Heart left ventricle (tissue), 16 donors: Measurements from ENCODE around the gene PTPN11. TPM values are rescaled to one million over a fixed set of nuclear protein-coding genes. Genes with fewer than 3 reads are reported as not detected.

Experiments
- ATAC-seq, 4 donors: fragments of 200-7000 bp; cut with Tn5 transposase; one replicate each; pipeline ENCODE4 v1.9.1; 2020 to 2022; ENCODE audit warnings: moderate library complexity in 4 of 4, mild to moderate bottlenecking in 3 of 4, moderate number of reproducible peaks in 1 of 4
- DNase-seq, 5 donors: peaks; one replicate each; pipeline ENCODE4 v3.0.0-alpha.2; 2020
- H3K27ac ChIP-seq, 12 donors: fragments of 200-600 bp; sonication (generic) in 4 of 12; one replicate each; pipeline versions ENCODE4 v1.5.0 to v1.8.0; 2016 to 2022; ENCODE audit warnings: mild to moderate bottlenecking in 2 of 12
- H3K27me3 ChIP-seq, 9 donors: fragments of 200-600 bp; sonication (generic) in 2 of 9; one replicate each; pipeline versions ENCODE4 v1.5.1 to v1.8.0; 2016 to 2022; ENCODE audit warnings: mild to moderate bottlenecking in 3 of 9
- H3K36me3 ChIP-seq, 9 donors: fragments of 200-600 bp; sonication (generic) in 2 of 9; one replicate each; pipeline versions ENCODE4 v1.5.0 to v1.8.0; 2018 to 2022; ENCODE audit warnings: mild to moderate bottlenecking in 2 of 9
- H3K4me1 ChIP-seq, 12 donors: fragments of 200-600 bp; sonication (generic) in 4 of 12; one replicate each; pipeline versions ENCODE4 v1.5.0 to v1.8.0; 2016 to 2022; ENCODE audit warnings: mild to moderate bottlenecking in 3 of 12
- H3K4me3 ChIP-seq, 12 donors: fragments of 200-600 bp; sonication (generic) in 4 of 12; one replicate each; pipeline versions ENCODE4 v1.5.0 to v1.8.0; 2017 to 2022; ENCODE audit warnings: mild to moderate bottlenecking in 9 of 12, moderate library complexity in 4 of 12
- H3K9me3 ChIP-seq, 12 donors: fragments of 200-600 bp; sonication (generic) in 4 of 12; one replicate each; pipeline versions ENCODE4 v1.5.0 to v1.8.0; 2016 to 2022; ENCODE audit warnings: mild to moderate bottlenecking in 1 of 12
- POLR2A ChIP-seq, 2 donors: fragments of 450-650 bp; IDR thresholded peaks; one replicate each; pipeline ENCODE4 v1.6.1; 2017; ENCODE audit warnings: antibody characterized with exemption in 2 of 2, mild to moderate bottlenecking in 2 of 2, moderate library complexity in 2 of 2
- whole genome bisulfite sequencing, 4 donors: extraction: QIAGEN DNeasy Blood & Tissue Kit in 2 of 4; methylation state at CpG; one replicate each; pipeline versions ENCODE4 v1.1.5 to v1.1.7; 2013 to 2018; 5-methylcytosine and 5-hydroxymethylcytosine counted together
- intact Hi-C, 10 donors: fragments of 100-400 bp; cut with DNase I; formaldehyde crosslinking; loops; one replicate each; pipeline versions ENCODE4 v1.11.1 to v1.14.2; 2022
- polyA plus RNA-seq, 2 donors: library from polyadenylated mRNA; stranded (reverse); fragments of 200-250 nt; gene quantifications; one replicate each; pipeline ENCODE4 v1.2.3, GENCODE V29; 2013
- total RNA-seq, 9 donors: library from RNA; depleted of rRNA in 2 of 9; stranded (reverse); fragments of >200 nt in 2 of 9; fragmentation: NEBNext Ultra II Directional in 3 of 9; extraction: Animal tissue kit (Norgen Biotek cat#: 25700) in 3 of 9; gene quantifications; one replicate each; pipeline versions ENCODE4 v1.1.0 to v1.2.4, GENCODE V29; 2016 to 2023
- TF ChIP-seq, protein P1 (sequence below), 12 donors: fragments of 200-600 bp; sonication (generic) in 4 of 12; IDR thresholded peaks; one replicate each; pipeline versions ENCODE4 v1.5.0 to v1.8.0; 2018 to 2022; ENCODE audit warnings: antibody characterized with exemption in 12 of 12, mild to moderate bottlenecking in 5 of 12
- donor health status: ischemic (EF 13 %, LVEDD 7.1; RV severe dilation, severe dysfunction).
- donor health status: healthy with polysubstance abuse.
- donor health status: DM: no; HTN: yes; CAD: no.
- donor health status: DM: no; HTN: no; CAD: no.
- donor health status: ischemic (EF 25% LVEDD 6.9; RV normal size, moderate dysfunction).
- donor health status: ischemic (EF 25% LVEDD 5.7; RV mildly dilated, moderate dysfunction).
- donor health status: healthy.
- donor health status: DM: yes; HTN: yes; CAD: no.
- donor health status: ischemic (EF 35%, LVEDD 5.7; RV mildly dilated, moderate dysfunction).
- donor health status: nonischemic (EF 11% LVEDD 7.7; RV severe dilation, severe dysfunction).
- donor health status: DM: yes; HTN: yes; CAD: no.
- donor health status: PGD.
- donor health status: ischemic (EF 29% LVEDD 5.4; RV normal size, mild dysfunction).
- donor health status: nonischemic (EF 23%, LVEDD 6.1; RV moderate dilation, normal function).

PTPN11 gene
- total and polyA plus RNA-seq, 11 donors = 35.9 to 197 (median 130) TPM

DNA sequence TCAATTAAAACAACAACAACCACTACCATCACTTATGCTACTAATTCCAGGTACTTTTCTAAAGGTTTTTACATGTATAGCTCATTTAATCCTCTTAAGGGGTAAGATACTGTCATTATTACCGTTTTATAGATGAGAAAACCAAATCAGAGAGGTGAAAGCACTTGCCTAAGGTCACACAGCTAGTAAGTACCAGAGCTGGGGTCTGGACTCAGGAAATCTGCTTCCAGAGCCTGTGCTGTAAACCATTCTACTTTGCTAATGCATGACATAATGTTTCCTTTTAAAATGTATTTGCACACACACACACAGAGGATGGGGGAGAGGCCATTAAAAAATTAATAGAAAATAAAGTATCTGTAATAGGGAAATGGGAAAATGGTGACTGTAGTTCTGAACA lies 113.4 kb downstream of the PTPN11 start:
- intact Hi-C loops = no loop called here
- no peaks in the 10 kb centered on the region for H3K4me1 ChIP-seq
- no peak for TF ChIP-seq POLR2A (IDR thresholded peaks at IDR 0.05)
- TF ChIP-seq, protein P1, sequence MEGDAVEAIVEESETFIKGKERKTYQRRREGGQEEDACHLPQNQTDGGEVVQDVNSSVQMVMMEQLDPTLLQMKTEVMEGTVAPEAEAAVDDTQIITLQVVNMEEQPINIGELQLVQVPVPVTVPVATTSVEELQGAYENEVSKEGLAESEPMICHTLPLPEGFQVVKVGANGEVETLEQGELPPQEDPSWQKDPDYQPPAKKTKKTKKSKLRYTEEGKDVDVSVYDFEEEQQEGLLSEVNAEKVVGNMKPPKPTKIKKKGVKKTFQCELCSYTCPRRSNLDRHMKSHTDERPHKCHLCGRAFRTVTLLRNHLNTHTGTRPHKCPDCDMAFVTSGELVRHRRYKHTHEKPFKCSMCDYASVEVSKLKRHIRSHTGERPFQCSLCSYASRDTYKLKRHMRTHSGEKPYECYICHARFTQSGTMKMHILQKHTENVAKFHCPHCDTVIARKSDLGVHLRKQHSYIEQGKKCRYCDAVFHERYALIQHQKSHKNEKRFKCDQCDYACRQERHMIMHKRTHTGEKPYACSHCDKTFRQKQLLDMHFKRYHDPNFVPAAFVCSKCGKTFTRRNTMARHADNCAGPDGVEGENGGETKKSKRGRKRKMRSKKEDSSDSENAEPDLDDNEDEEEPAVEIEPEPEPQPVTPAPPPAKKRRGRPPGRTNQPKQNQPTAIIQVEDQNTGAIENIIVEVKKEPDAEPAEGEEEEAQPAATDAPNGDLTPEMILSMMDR (IDR thresholded peaks at IDR 0.05) = no peak
- ATAC-seq (no peak), DNase-seq (no peak)
- 65 to 79% (median 70%) methylated on average over 1 of the region's 1 CpG for WGBS, 4 donors
- H3K4me3 ChIP-seq = no peak overlapping the region
- H3K9me3 ChIP-seq = peaks cover 0 to 3% (median 0%) of the 10 kb centered on the region in 12 donors
- no peaks in the 10 kb centered on the region for H3K36me3 ChIP-seq
- no peaks in the 10 kb centered on the region for H3K27me3 ChIP-seq
- H3K27ac ChIP-seq = no peak overlapping the region

DNA sequence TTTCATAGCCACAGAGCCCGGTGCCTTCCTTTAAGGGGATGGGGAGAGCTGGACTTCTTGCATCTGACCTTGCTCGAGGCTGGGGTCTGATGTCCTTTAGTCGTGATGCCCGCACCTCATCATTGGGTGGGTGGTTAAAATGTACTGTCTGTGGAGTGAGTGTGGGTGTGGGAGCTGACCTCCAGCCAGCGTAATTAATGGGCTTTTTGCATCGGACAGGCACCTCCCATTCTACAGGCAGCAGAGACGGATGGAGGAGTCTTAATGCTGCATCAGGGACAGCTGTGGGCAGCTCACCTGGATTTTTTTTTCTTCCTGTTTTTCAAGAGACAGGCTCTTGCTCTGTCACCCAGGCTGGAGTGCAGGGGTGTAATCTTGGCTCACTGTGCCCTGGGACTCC lies 114.8 kb downstream of the PTPN11 start:
- Histone ChIP-seq H3K27me3 (no peaks in the 10 kb centered on the region), H3K4me3 (no peak overlapping the region), H3K27ac (no peak overlapping the region), H3K9me3 (peaks cover 0 to 3% (median 0%) of the 10 kb centered on the region in 12 donors), H3K4me1 (no peaks in the 10 kb centered on the region), H3K36me3 (no peaks in the 10 kb centered on the region)
- ATAC-seq (no peak), DNase-seq (no peak)
- intact Hi-C loops = no loop called here
- WGBS, 4 donors = 67 to 75% (median 70%) methylated on average over 7 of the region's 7 CpGs
- TF ChIP-seq, protein P1 (IDR thresholded peaks at IDR 0.05) = no peak
- no peak for TF ChIP-seq POLR2A (IDR thresholded peaks at IDR 0.05)

DNA sequence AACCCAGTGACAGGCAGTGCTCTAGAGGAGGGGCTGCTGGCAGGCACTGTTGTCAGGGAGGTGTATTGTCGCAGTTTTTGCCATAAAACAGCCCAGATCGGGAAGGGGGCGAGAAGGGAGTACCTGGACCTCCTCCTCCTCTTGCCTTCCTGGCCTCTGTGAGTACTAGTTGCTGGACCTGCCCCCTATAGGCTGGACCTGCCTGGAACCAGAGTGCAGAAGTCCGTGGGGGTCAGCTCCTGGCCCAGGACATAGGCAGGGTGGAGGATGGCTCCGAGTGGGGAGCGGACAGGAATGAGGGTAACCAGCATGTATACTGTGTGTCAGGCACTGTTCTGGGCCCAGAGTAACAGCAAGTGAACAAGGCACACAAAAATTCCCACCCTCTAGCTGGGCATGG lies 116.3 kb downstream of the PTPN11 start:
- Histone ChIP-seq H3K27me3 (no peaks in the 10 kb centered on the region), H3K9me3 (peaks cover 0 to 3% (median 0%) of the 10 kb centered on the region in 12 donors), H3K36me3 (no peaks in the 10 kb centered on the region), H3K27ac (no peak overlapping the region), H3K4me3 (no peak overlapping the region), H3K4me1 (no peaks in the 10 kb centered on the region)
- 76 to 85% (median 80%) methylated on average over 6 of the region's 6 CpGs for WGBS, 4 donors
- peak in 1 of 4 donors; percentile 27 for ATAC-seq
- DNase-seq = no peak
- intact Hi-C loops = no loop called here
- TF ChIP-seq POLR2A (IDR thresholded peaks at IDR 0.05) = no peak
- TF ChIP-seq, protein P1 (IDR thresholded peaks at IDR 0.05) = no peak

DNA sequence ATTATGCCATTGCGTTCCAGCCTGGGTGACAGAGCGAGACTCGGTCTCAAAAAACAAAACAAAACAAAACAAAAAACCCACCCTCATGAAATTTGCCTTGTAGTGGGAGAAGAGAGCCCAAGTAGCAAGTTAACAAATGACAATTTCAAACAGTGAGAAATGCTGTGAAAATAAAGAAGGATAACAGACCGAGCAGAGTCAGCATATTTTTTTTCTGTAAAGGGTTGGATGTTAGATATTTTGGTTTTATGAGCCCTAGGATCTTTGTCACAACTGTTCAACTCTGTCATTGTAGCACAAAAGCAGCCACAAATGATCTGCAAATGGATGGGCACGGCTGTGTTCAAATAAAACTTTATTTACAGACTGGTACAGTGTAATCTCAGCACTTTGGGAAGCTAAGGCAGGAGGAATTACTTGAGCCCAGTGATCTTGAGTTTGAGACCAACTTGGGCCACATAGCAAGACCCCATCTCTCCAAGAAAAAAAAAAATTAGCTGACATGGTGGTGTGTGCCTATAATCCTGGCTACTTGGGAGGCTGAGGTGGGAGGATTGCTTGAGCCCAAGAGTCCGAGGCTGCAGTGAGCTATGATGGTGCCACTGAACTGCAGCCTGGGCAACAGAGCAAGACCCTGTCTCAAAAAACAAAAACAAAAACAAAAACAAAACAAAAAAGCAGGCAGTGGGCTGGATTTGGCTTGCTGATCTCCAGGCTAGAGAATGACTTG lies 117.1 kb downstream of the PTPN11 start:
- Histone ChIP-seq H3K4me3 (no peak overlapping the region), H3K9me3 (peaks cover 0 to 3% (median 0%) of the 10 kb centered on the region in 12 donors), H3K27me3 (peaks cover 0 to 4% (median 0%) of the 10 kb centered on the region in 9 donors), H3K36me3 (no peaks in the 10 kb centered on the region), H3K27ac (no peak overlapping the region), H3K4me1 (no peaks in the 10 kb centered on the region)
- DNase-seq (no peak), ATAC-seq (no peak)
- intact Hi-C loops = no loop called here
- WGBS, 4 donors = 74 to 88% (median 85%) methylated on average over 6 of the region's 6 CpGs
- TF ChIP-seq, protein P1 (IDR thresholded peaks at IDR 0.05) = no peak
- TF ChIP-seq POLR2A (IDR thresholded peaks at IDR 0.05) = no peak
